ENCODE measurements around the gene SOX15.
A peak's percentile ranks its signal among the peaks of the same experiment; 100 is the strongest.
"Not testable (repeated sequence)": the region's sequence is repeated elsewhere in the genome, so short reads cannot be mapped to it uniquely, and the experiment has no call there.

The SOX15 gene

GRCh38 chr17:7589891-7590691 lies at the start of gene SOX15:
TSS of gene SOX15 (minus strand) at chr17:7590094. CDS start at chr17:7589676, 418 bp downstream.
- no peak for DNase-seq (ENCODE audit: low read depth in 3 of 3)

GRCh38 chr17:7636163-7636562 lies 46.3 kb upstream of the SOX15 start:
- DNase-seq (ENCODE audit: low read depth in 3 of 3): no peak

GRCh38 chr17:7634384-7634783 lies 44.5 kb upstream of the SOX15 start:
- DNase-seq (ENCODE audit: low read depth in 3 of 3): peak in 1 of 3 experiments; percentile 12

- no peak for DNase-seq (ENCODE audit: low read depth in 3 of 3)
Measured at GRCh38 chr17:7633093-7633492, 43.2 kb upstream of the SOX15 start.

- no peak for DNase-seq (ENCODE audit: low read depth in 3 of 3)
Measured at GRCh38 chr17:7632492-7632894, 42.6 kb upstream of the SOX15 start.

GRCh38 chr17:7631398-7632380 lies 41.8 kb upstream of the SOX15 start:
- DNase-seq (ENCODE audit: low read depth in 3 of 3): no peak

- no peak for DNase-seq (ENCODE audit: low read depth in 3 of 3)
Measured at GRCh38 chr17:7629939-7630571, 40.2 kb upstream of the SOX15 start, which contains the start of gene SHBG. TSS of gene SHBG (plus strand) at chr17:7630135. CDS start at chr17:7630173, 38 bp downstream.

GRCh38 chr17:7627250-7628121 lies 37.6 kb upstream of the SOX15 start, which contains the start of gene SAT2:
TSS of gene SAT2 (minus strand) at chr17:7627821. CDS start at chr17:7627635, 186 bp downstream.
- peak; percentile 57 to 86 (median 78) for DNase-seq (ENCODE audit: low read depth in 3 of 3)

- DNase-seq (ENCODE audit: low read depth in 3 of 3): no peak
Measured at GRCh38 chr17:7626956-7627249, 37.0 kb upstream of the SOX15 start.

- no peak for DNase-seq (ENCODE audit: low read depth in 3 of 3)
Measured at GRCh38 chr17:7626307-7626706, 36.4 kb upstream of the SOX15 start.

GRCh38 chr17:7625749-7626148 lies 35.9 kb upstream of the SOX15 start:
- DNase-seq (ENCODE audit: low read depth in 3 of 3): not testable (repeated sequence)

GRCh38 chr17:7623661-7624060 lies 33.8 kb upstream of the SOX15 start:
- no peak for DNase-seq (ENCODE audit: low read depth in 3 of 3)

GRCh38 chr17:7620835-7621234 lies 30.9 kb upstream of the SOX15 start:
- DNase-seq (ENCODE audit: low read depth in 3 of 3): no peak

- no peak for DNase-seq (ENCODE audit: low read depth in 3 of 3)
Measured at GRCh38 chr17:7618608-7619007, 28.7 kb upstream of the SOX15 start.

GRCh38 chr17:7615265-7615747 lies 25.4 kb upstream of the SOX15 start:
- no peak for DNase-seq (ENCODE audit: low read depth in 3 of 3)

GRCh38 chr17:7614425-7615264 lies 24.8 kb upstream of the SOX15 start, which contains the start of gene FXR2:
TSS of gene FXR2 (minus strand) at chr17:7614897. CDS start at chr17:7614532, 365 bp downstream.
- DNase-seq (ENCODE audit: low read depth in 3 of 3): peak; percentile 99 to 100 (median 99)

- DNase-seq (ENCODE audit: low read depth in 3 of 3): no peak
Measured at GRCh38 chr17:7613769-7614424, 24.0 kb upstream of the SOX15 start.

GRCh38 chr17:7612294-7612640 lies 22.4 kb upstream of the SOX15 start:
- DNase-seq (ENCODE audit: low read depth in 3 of 3): no peak

- DNase-seq (ENCODE audit: low read depth in 3 of 3): no peak
Measured at GRCh38 chr17:7611635-7612293, 21.9 kb upstream of the SOX15 start.
